Spleen (tissue), 11 donors: Measurements from ENCODE around the gene MANBA. TPM values are rescaled to one million over a fixed set of nuclear protein-coding genes. Genes with fewer than 3 reads are reported as not detected.

ENCODE experiments used
- DNase-seq: peaks from one replicate; pipeline ENCODE4 v3.0.0-alpha.2; 2020
- H3K27ac ChIP-seq, 8 donors: fragments of 200-600 bp; sonication (generic) in 7 of 8; 1 replicate in 4 of 8; 2 replicates in 4 of 8; pipeline versions ENCODE4 v1.5.0 to v1.8.0; 2016 to 2021; ENCODE audit warnings: inconsistent platforms in 4 of 8, mild to moderate bottlenecking in 4 of 8, moderate library complexity in 1 of 8
- H3K27me3 ChIP-seq, 7 donors: fragments of 200-600 bp; sonication (generic) in 6 of 7; replicated peaks in 1 of 7; 1 replicate in 4 of 7; 2 replicates in 3 of 7; pipeline versions ENCODE4 v1.5.0 to v1.8.0; 2016 to 2021; ENCODE audit warnings: inconsistent platforms in 3 of 7, mild to moderate bottlenecking in 1 of 7
- H3K36me3 ChIP-seq, 6 donors: fragments of 200-600 bp; sonication (generic) in 5 of 6; 1 replicate in 4 of 6; 2 replicates in 2 of 6; pipeline versions ENCODE4 v1.5.0 to v1.8.0; 2016 to 2021; ENCODE audit warnings: inconsistent platforms in 2 of 6
- H3K4me1 ChIP-seq, 6 donors: fragments of 200-600 bp; sonication (generic) in 5 of 6; 1 replicate in 3 of 6; 2 replicates in 3 of 6; pipeline versions ENCODE4 v1.5.0 to v1.8.0; 2016 to 2021; ENCODE audit warnings: inconsistent platforms in 3 of 6
- H3K4me3 ChIP-seq, 8 donors: fragments of 200-600 bp; sonication (generic) in 7 of 8; 1 replicate in 4 of 8; 2 replicates in 4 of 8; pipeline versions ENCODE4 v1.5.0 to v1.8.0; 2016 to 2021; ENCODE audit warnings: inconsistent platforms in 4 of 8, mild to moderate bottlenecking in 4 of 8, moderate library complexity in 2 of 8
- H3K9me3 ChIP-seq, 8 donors: fragments of 200-600 bp; sonication (generic) in 7 of 8; 1 replicate in 4 of 8; 2 replicates in 4 of 8; pipeline versions ENCODE4 v1.5.0 to v1.8.0; 2016 to 2021; ENCODE audit warnings: inconsistent platforms in 4 of 8
- CTCF ChIP-seq, 11 experiments: fragments of 200-600 bp in 7 of 11; fragments of 450-650 bp in 4 of 11; sonication (generic) in 4 of 11; IDR thresholded peaks in 8 of 11; conservative IDR thresholded peaks in 3 of 11; 1 replicate in 7 of 11; 2 replicates in 4 of 11; pipeline versions ENCODE4 v1.4.0 to v1.8.0; 2016 to 2021; ENCODE audit warnings: antibody characterized with exemption in 11 of 11, inconsistent platforms in 4 of 11, mild to moderate bottlenecking in 1 of 11
- POLR2A ChIP-seq, 3 donors: fragments of 450-650 bp; IDR thresholded peaks; one replicate each; pipeline ENCODE4 v1.5.1; 2017; ENCODE audit warnings: antibody characterized with exemption in 3 of 3, mild to moderate bottlenecking in 1 of 3
- POLR2AphosphoS5 ChIP-seq, 3 donors: sonication (generic); formaldehyde crosslinking; IDR thresholded peaks; one replicate each; pipeline ENCODE4 v1.5.1; 2017; ENCODE audit warnings: antibody characterized with exemption in 3 of 3
- WGBS, 5 donors: extraction: QIAGEN DNeasy Blood & Tissue Kit in 3 of 5; methylation state at CpG; one replicate each; pipeline versions ENCODE4 v1.1.5 to v1.1.7; 2013 to 2018; 5-methylcytosine and 5-hydroxymethylcytosine counted together
- intact Hi-C: fragments of 100-400 bp; cut with DNase I; formaldehyde crosslinking; loops from one replicate; pipeline ENCODE4 v1.15.0; 2023; ENCODE audit warnings: low total_unique reads
- polyA plus RNA-seq, 3 donors: library from polyadenylated mRNA; stranded (reverse); fragments of 200-250 nt; gene quantifications; one replicate each; pipeline ENCODE4 v1.2.1, GENCODE V29; 2013
- total RNA-seq, 7 donors: library from RNA; depleted of rRNA in 3 of 7; stranded (reverse); fragments of >200 nt in 3 of 7; fragmentation: NEBNext Ultra II Directional in 4 of 7; extraction: Animal tissue kit (Norgen Biotek cat#: 25700) in 4 of 7; gene quantifications; one replicate each; pipeline versions ENCODE4 v1.1.0 to v1.2.1, GENCODE V29; 2016 to 2021
- donor health status: healthy with polysubstance abuse.
- donor health status: DM: no; HTN: no; CAD: no; lungs with moderate emphysema.
- donor health status: DM: no; HTN: no; CAD: no.
- donor health status: Bipolar disorder and iron deficiency.
- donor health status: healthy.
- donor health status: DM: no; HTN: no; CAD: no.
- donor health status: DM: yes; HTN: yes; CAD: no.

The MANBA gene
- total and polyA plus RNA-seq, 10 donors = 15.7 to 112 (median 50.3) TPM

GRCh38 chr4:102665527-102665926 lies 95.2 kb downstream of the MANBA start:
- intact Hi-C loops = no loop called here
- DNase-seq = no peak
- Histone ChIP-seq H3K4me1 (no peaks in the 10 kb centered on the region), H3K9me3 (no peaks in the 10 kb centered on the region), H3K4me3 (no peak overlapping the region), H3K36me3 (peaks cover 0 to 99% (median 28%) of the 10 kb centered on the region in 6 donors), H3K27ac (no peak overlapping the region), H3K27me3 (no peaks in the 10 kb centered on the region)
- WGBS, 5 donors = 94 to 96% (median 94%) methylated on average over 3 of the region's 3 CpGs
- no peak for TF ChIP-seq POLR2AphosphoS5 (IDR thresholded peaks at IDR 0.05)
- no peak for TF ChIP-seq CTCF (IDR thresholded peaks at IDR 0.05 in 8 of 11, conservative IDR thresholded peaks at IDR 0.05 in 3 of 11)
- TF ChIP-seq POLR2A (IDR thresholded peaks at IDR 0.05) = no peak

- H3K36me3 ChIP-seq = peaks cover 0 to 90% (median 26%) of the 10 kb centered on the region in 6 donors
- 61 to 68% (median 65%) methylated on average over 1 of the region's 1 CpG for WGBS, 5 donors
- H3K9me3 ChIP-seq = no peaks in the 10 kb centered on the region
- intact Hi-C loops = no loop called here
- no peak for DNase-seq
- H3K27me3 ChIP-seq = no peaks in the 10 kb centered on the region
- peaks cover 0 to 8% (median 0%) of the 10 kb centered on the region in 6 donors for H3K4me1 ChIP-seq
- no peak for TF ChIP-seq CTCF (IDR thresholded peaks at IDR 0.05 in 8 of 11, conservative IDR thresholded peaks at IDR 0.05 in 3 of 11)
- TF ChIP-seq POLR2A (IDR thresholded peaks at IDR 0.05) = no peak
- TF ChIP-seq POLR2AphosphoS5 (IDR thresholded peaks at IDR 0.05) = no peak
- no peak overlapping the region for H3K27ac ChIP-seq
- no peak overlapping the region for H3K4me3 ChIP-seq
Measured at GRCh38 chr4:102663073-102663472, 97.7 kb downstream of the MANBA start.

GRCh38 chr4:102657206-102657605 lies 103.6 kb downstream of the MANBA start:
- Histone ChIP-seq H3K9me3 (no peaks in the 10 kb centered on the region), H3K27ac (no peak overlapping the region), H3K4me3 (no peak overlapping the region), H3K36me3 (peaks cover 0 to 61% (median 8%) of the 10 kb centered on the region in 6 donors), H3K4me1 (peaks cover 0 to 8% (median 0%) of the 10 kb centered on the region in 6 donors), H3K27me3 (no peaks in the 10 kb centered on the region)
- intact Hi-C loops = no loop called here
- 49 to 87% (median 76%) methylated on average over 5 of the region's 5 CpGs for WGBS, 5 donors
- no peak for TF ChIP-seq CTCF (IDR thresholded peaks at IDR 0.05 in 8 of 11, conservative IDR thresholded peaks at IDR 0.05 in 3 of 11)
- no peak for TF ChIP-seq POLR2A (IDR thresholded peaks at IDR 0.05)
- TF ChIP-seq POLR2AphosphoS5 (IDR thresholded peaks at IDR 0.05) = no peak
- no peak for DNase-seq

- intact Hi-C loops = no loop called here
- H3K27me3 ChIP-seq = no peaks in the 10 kb centered on the region
- 88 to 93% (median 88%) methylated on average over 1 of the region's 1 CpG for WGBS, 5 donors
- no peak overlapping the region for H3K27ac ChIP-seq
- peaks cover 0 to 78% (median 21%) of the 10 kb centered on the region in 6 donors for H3K36me3 ChIP-seq
- DNase-seq = no peak
- no peak overlapping the region for H3K4me3 ChIP-seq
- H3K4me1 ChIP-seq = no peaks in the 10 kb centered on the region
- no peaks in the 10 kb centered on the region for H3K9me3 ChIP-seq
- TF ChIP-seq POLR2A (IDR thresholded peaks at IDR 0.05) (no peak), POLR2AphosphoS5 (IDR thresholded peaks at IDR 0.05) (no peak), CTCF (IDR thresholded peaks at IDR 0.05 in 8 of 11, conservative IDR thresholded peaks at IDR 0.05 in 3 of 11) (no peak)
Measured at GRCh38 chr4:102647117-102647516, 113.7 kb downstream of the MANBA start.
